Esophagus muscularis mucosa (tissue), 2 donors: ENCODE results near the gene ADCY9.
A peak's percentile ranks its signal among the peaks of the same experiment; 100 is the strongest.

Experiments used
- POLR2A ChIP-seq: fragments of 450-650 bp; IDR thresholded peaks from one replicate; pipeline ENCODE4 v1.6.1; 2017; ENCODE audit warnings: antibody characterized with exemption, moderate library complexity, mild to moderate bottlenecking, low read depth
- POLR2AphosphoS5 ChIP-seq, 2 donors: sonication (generic); formaldehyde crosslinking; IDR thresholded peaks; one replicate each; pipeline ENCODE4 v1.6.1; 2017; ENCODE audit warnings: antibody characterized with exemption in 2 of 2

- TF ChIP-seq POLR2A (no peak), POLR2AphosphoS5 (IDR thresholded peaks at IDR 0.05) (peak; percentile 38 to 41)
Observed at GRCh38 chr16:4018391-4018790, 97.9 kb downstream of the ADCY9 start.
